ENCODE measurements around the gene ZNF385A. TPM values are rescaled to one million over a fixed set of nuclear protein-coding genes. Genes with fewer than 3 reads are reported as not detected.

ZNF385A gene
- total and polyA plus RNA-seq, 9 of the 15 experiments (the other 6 are each of a cell fraction or from before 2014, with no cell fraction given) = 1.0 to 111 (median 7.7) TPM

DNA sequence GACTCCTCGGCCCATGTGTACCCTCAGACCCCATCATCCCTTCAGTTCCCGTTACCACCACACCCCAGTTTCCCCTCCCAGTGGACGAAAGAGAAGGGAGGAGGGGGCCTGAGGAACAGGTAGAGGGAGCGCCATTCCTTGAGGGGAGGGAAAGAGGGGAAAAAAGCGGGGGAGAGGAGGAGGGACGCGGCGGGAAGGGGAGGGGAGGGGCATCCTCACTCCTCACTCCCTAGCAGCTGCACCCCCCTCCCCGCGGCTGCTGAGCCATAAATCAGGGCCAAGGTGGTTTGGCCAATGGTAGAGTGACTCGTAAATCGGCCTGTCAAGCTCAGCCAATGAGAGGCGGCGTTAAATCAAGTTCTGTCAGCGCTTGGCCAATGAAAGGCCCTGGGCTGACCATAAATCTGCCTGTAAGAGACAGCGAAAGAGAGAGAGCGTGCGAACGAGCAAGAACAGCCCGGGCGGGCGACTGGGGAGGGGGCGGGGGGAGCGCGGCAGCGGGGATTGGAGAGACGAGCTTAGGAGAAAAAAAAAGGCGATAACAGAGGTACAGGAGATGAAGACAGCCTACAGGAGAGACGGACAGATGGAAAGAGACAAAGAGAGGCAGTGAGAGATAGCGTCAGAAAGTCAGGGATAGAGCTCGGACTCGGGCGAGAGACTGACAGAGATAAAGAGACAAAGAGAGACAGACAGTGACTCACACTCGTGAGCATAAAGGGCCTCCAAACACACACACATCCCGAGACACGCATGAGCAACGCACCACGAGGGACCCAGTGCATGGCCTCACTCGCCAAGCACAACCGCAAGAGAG is 25.4 kb downstream of the ZNF385A start (continued):
- TF ChIP-seq, protein P1, sequence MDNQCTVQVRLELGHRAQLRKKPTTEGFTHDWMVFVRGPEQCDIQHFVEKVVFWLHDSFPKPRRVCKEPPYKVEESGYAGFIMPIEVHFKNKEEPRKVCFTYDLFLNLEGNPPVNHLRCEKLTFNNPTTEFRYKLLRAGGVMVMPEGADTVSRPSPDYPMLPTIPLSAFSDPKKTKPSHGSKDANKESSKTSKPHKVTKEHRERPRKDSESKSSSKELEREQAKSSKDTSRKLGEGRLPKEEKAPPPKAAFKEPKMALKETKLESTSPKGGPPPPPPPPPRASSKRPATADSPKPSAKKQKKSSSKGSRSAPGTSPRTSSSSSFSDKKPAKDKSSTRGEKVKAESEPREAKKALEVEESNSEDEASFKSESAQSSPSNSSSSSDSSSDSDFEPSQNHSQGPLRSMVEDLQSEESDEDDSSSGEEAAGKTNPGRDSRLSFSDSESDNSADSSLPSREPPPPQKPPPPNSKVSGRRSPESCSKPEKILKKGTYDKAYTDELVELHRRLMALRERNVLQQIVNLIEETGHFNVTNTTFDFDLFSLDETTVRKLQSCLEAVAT (IDR thresholded peaks at IDR 0.05) = peak; percentile 94 to 98
- TF ChIP-seq, protein P2, sequence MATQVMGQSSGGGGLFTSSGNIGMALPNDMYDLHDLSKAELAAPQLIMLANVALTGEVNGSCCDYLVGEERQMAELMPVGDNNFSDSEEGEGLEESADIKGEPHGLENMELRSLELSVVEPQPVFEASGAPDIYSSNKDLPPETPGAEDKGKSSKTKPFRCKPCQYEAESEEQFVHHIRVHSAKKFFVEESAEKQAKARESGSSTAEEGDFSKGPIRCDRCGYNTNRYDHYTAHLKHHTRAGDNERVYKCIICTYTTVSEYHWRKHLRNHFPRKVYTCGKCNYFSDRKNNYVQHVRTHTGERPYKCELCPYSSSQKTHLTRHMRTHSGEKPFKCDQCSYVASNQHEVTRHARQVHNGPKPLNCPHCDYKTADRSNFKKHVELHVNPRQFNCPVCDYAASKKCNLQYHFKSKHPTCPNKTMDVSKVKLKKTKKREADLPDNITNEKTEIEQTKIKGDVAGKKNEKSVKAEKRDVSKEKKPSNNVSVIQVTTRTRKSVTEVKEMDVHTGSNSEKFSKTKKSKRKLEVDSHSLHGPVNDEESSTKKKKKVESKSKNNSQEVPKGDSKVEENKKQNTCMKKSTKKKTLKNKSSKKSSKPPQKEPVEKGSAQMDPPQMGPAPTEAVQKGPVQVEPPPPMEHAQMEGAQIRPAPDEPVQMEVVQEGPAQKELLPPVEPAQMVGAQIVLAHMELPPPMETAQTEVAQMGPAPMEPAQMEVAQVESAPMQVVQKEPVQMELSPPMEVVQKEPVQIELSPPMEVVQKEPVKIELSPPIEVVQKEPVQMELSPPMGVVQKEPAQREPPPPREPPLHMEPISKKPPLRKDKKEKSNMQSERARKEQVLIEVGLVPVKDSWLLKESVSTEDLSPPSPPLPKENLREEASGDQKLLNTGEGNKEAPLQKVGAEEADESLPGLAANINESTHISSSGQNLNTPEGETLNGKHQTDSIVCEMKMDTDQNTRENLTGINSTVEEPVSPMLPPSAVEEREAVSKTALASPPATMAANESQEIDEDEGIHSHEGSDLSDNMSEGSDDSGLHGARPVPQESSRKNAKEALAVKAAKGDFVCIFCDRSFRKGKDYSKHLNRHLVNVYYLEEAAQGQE (IDR thresholded peaks at IDR 0.05; ENCODE audit: borderline replicate concordance) = peak; percentile 35
- TF ChIP-seq, protein P2 (CRISPR knock-in tag; IDR thresholded peaks at IDR 0.05; ENCODE audit: low read depth) = no peak
- TF ChIP-seq MXI1 (IDR thresholded peaks at IDR 0.05; ENCODE audit: low read depth, low read length) (0 out of 2 replicates have a peak, but pooled peaks have one; percentile 6), ZC3H4 (CRISPR knock-in tag; IDR thresholded peaks at IDR 0.05; ENCODE audit: borderline replicate concordance) (no peak), ILF3 (IDR thresholded peaks at IDR 0.05; ENCODE audit: borderline replicate concordance) (no peak), TBP (optimal IDR thresholded peaks at IDR 0.05; ENCODE audit: low read depth, low read length) (peak; percentile 67), MAFK (IDR thresholded peaks at IDR 0.05; ENCODE audit: low read length) (no peak; the same call in 1 of the 2 replicates), TAF15 (IDR thresholded peaks at IDR 0.05; ENCODE audit: low read depth, low read length) (no peak), MCM5 (IDR thresholded peaks at IDR 0.05; ENCODE audit: low read depth) (no peak), ZFP36 (IDR thresholded peaks at IDR 0.05; ENCODE audit: low read depth, low read length, partially characterized antibody) (peak; percentile 82), HCFC1 (IDR thresholded peaks at IDR 0.05; ENCODE audit: low read depth, low read length) (peak; percentile 45; the same call in 1 of the 2 replicates), GATA2 (CRISPR knock-in tag; IDR thresholded peaks at IDR 0.05) (peak; percentile 45)
- TF ChIP-seq, protein P3, sequence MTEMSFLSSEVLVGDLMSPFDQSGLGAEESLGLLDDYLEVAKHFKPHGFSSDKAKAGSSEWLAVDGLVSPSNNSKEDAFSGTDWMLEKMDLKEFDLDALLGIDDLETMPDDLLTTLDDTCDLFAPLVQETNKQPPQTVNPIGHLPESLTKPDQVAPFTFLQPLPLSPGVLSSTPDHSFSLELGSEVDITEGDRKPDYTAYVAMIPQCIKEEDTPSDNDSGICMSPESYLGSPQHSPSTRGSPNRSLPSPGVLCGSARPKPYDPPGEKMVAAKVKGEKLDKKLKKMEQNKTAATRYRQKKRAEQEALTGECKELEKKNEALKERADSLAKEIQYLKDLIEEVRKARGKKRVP (CRISPR knock-in tag; IDR thresholded peaks at IDR 0.05) = no peak
- TF ChIP-seq, protein P4, sequence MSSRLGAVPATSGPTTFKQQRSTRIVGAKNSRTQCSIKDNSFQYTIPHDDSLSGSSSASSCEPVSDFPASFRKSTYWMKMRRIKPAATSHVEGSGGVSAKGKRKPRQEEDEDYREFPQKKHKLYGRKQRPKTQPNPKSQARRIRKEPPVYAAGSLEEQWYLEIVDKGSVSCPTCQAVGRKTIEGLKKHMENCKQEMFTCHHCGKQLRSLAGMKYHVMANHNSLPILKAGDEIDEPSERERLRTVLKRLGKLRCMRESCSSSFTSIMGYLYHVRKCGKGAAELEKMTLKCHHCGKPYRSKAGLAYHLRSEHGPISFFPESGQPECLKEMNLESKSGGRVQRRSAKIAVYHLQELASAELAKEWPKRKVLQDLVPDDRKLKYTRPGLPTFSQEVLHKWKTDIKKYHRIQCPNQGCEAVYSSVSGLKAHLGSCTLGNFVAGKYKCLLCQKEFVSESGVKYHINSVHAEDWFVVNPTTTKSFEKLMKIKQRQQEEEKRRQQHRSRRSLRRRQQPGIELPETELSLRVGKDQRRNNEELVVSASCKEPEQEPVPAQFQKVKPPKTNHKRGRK (tag; IDR thresholded peaks at IDR 0.05) = no peak
